Hepatic stellate cell (primary cell): ENCODE data around the gene PLEKHM3.

Experiments used
- DNase-seq: peaks from one replicate; pipeline ENCODE4 v3.0.0; 2011; ENCODE audit warnings: low spot score

The PLEKHM3 gene

GRCh38 chr2:207854484-207855440, 170.6 kb downstream of the PLEKHM3 start:
- DNase-seq = peak; percentile 14

DNA sequence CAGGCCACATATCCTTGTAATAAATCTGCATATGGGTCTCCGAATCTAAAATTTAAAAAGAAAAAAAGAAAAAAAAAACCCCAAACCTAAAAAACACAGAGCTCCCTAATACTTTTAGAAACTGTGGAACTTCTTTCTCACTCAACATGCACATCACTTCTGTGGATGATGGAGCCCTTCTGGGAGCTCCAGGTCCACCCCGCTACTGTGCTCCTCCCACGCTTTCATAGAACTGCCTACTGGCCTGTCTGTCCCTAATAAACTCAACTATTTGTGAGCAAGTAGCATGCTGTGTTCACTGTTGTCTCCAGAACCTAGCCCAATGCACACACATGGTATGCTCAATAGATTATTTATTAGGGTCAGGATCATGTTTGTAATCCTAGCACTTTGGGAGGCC, 172.5 kb downstream of the PLEKHM3 start:
- DNase-seq = no peak

DNA sequence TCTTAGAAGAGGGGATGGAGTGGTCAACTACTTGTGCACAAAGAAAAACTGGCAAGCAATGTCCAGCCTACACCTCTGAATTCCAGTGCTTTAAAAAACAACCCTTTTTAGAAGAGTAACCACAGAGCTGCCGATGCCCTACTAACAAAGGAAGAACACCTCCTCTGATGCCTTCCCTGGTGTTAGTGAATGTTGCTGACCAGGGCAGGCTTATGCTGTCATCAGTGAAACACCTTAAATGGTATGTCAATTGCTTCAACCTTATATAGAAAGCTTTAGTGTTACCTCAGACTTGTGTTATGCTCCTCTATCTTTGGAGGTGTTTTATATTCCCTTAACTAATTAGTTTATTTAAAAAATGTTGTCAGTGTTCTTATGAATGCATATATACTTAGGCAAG, 175.9 kb downstream of the PLEKHM3 start:
- no peak for DNase-seq

GRCh38 chr2:207848545-207848928, 176.8 kb downstream of the PLEKHM3 start:
- no peak for DNase-seq

GRCh38 chr2:207847807-207848544, 177.4 kb downstream of the PLEKHM3 start:
- no peak for DNase-seq

DNA sequence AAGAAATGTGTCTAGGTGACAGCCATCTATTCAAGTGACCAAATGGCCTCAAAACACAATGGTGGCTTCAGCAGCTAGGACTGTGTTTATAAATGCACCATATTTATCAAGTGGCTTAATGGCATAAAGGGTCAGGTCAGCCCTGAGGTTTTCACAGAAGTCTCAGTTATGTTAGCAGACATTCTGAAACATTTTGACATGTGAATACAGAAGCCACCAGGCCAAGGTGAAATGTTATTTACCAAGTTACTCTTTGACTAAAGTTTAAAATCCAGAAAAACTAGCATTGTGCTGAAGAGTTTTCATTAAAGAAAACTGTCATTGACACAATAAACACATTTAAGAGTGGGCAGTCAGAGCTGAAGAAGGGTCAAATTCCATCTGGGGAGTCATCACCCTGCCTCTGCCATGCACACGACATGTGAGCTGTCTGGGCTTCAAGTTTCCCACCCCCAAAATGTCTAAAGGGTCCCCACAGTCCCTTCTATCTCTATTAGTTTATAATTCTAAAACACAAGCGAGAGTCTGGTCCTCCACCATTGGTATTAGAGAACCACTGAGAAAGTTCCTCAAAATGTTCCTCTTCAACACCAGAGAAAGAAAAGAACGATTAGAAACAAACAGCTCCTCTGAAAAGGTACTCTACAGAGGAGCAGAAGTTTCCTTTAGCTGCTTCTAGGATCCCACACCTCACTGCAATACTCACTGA, 178.1 kb downstream of the PLEKHM3 start:
- no peak for DNase-seq

DNA sequence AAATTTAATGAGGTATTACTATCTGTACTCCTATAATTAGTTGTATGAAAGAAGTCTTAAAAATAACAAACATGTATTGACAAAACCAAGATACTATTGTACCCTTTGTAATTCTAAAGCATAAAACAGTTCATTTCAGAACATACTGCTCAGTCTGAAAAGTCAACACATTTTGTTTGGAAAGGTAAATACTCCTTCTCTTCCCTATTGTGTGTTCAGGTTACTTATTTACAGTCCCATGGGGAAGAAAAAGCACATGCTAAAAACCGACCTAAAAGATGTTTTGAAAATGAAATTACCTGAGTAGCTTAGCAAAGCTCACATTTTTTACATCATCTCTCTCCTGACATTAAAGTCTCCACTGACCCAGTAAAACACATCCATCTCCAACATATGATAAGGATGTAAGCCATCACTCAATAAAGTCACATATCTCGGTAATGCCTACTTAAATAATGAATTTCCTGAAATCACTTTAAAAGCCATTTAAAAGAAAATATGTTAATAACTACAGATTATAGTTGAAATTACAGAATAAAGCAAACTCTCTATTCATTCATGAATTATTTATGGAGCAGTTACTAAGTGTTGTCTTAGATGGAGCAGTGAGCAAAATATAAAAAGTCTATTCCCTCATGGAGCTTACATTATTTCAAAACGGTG, 180.0 kb downstream of the PLEKHM3 start:
- DNase-seq = no peak

DNA sequence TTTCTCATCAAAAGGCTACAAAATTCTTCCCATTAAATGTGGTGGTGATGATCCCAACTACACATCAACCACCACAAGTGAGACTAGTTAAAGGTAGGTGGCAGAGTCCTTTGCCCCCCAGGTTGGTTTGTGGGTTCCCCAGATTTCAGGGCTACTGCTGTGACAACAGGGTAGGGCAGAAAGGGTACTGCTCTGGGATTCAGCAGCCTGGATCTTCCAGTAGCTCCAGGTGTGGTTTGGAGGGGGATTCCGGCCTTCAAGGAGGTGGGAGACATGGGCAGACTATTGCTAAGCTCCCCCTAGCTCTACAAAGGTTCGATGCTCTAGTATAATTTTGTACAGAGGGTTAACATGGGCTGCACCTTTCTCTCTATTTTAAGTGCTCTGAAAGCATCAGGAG, 180.7 kb downstream of the PLEKHM3 start:
- DNase-seq = no peak

- DNase-seq = no peak
These were observed 185.2 kb downstream of the PLEKHM3 start for GRCh38 chr2:207840101-207840500.

GRCh38 chr2:207839575-207839974, 185.8 kb downstream of the PLEKHM3 start:
- DNase-seq = no peak

DNA sequence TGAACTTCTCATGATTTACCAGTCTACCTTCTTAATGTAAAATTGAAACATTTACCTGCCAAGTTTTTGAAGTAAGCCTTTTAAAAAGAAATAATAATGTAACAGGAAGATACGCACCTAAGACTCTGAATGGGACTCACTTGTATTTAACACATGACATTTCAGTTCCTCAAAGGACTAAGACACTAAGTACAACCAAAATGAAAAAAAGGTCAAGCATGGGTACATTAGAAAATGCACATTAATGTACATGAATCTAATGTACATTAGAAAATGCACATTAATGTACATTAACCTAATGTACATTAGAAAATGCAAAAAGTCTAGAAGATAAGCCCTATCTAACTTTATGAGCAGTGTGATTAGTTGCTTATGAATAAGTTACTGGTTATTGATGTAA, 186.3 kb downstream of the PLEKHM3 start:
- no peak for DNase-seq

DNA sequence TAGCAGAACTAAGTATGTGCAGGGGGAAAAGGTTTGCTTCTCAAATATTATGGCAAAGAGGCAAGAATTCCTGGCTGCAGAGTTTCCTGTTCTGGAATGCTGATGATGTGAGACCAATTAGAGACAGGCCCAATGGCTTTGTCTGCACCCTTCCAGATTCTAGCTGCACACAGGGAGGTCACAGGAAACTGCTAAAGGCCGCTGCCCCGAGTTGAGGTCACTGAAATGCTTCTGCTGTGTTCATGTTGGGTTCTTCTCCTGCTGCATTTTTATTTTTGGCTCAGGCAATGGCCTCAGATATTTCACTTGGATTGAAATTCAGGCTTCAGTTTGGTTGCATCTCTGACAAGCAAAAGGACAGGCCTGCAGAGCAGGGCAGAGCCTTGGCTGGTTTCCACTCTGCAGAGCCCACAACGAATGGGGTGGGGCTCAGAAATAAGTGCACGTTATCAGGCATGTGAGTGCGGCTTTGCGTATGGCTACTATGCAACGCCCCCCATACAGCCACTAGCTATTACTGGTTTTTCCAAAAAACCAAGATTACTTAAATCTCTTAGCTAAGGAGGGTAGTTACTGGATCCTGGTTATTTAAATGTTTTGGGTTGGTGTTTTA, 188.7 kb downstream of the PLEKHM3 start:
- DNase-seq = no peak

- no peak for DNase-seq
These were observed 189.5 kb downstream of the PLEKHM3 start for GRCh38 chr2:207835805-207836204.

DNA sequence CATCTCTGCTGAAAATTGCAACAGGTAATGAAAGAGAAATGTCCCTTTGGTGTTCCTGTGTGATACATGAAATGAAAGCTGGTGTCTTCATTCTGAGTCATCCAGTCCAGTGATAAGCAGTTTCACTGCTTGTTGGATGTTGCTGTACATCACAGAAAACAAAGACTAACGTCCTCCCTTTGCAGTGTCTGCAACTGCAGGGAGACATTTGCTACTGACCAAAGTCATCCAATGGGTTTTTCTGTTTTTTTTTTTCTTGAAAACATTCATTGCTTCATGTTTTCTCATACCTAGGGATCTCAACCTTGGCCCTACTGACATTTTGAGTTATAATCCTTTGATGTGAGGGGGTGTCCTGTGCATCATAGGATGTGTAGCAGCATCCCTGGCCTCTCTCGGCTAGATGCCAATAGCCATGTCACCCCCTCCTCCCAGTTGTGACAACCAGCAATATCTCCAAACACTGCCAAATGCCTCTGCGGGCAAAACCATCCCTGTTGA, 192.0 kb downstream of the PLEKHM3 start:
- DNase-seq = no peak

- no peak for DNase-seq
These were observed 193.6 kb downstream of the PLEKHM3 start for GRCh38 chr2:207831584-207832248.

DNA sequence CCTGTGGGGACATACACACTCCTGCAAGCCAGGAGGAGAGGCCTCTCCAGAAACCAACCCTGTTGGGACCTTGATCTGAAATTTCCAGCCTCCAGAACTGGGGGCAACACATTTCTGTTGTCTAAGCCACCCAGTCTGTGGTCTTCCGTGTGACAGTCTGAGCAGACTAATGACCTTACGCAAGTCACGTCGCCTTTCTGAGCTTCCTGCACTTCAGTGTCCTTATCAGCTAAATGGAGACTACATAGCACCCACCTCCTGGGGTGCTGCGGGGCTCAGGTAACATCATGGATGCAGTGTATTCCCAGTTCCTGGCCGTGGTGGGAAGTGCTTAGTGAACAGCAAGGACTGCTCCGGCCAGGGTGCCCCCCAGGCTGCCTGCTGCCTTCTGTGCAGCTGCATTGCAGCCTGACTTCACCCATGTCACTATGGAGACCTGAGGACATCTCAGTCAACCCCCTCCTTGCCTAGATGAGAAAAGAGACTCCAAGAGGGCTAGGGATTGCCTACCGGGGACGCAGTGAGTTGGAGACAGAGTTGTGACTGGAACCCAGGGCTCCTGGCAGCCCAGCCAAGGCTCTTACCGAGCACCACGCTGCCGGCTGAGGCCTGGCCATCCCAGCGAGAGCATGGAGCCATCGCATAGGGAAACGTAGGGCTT, 194.4 kb downstream of the PLEKHM3 start:
- DNase-seq = no peak

DNA sequence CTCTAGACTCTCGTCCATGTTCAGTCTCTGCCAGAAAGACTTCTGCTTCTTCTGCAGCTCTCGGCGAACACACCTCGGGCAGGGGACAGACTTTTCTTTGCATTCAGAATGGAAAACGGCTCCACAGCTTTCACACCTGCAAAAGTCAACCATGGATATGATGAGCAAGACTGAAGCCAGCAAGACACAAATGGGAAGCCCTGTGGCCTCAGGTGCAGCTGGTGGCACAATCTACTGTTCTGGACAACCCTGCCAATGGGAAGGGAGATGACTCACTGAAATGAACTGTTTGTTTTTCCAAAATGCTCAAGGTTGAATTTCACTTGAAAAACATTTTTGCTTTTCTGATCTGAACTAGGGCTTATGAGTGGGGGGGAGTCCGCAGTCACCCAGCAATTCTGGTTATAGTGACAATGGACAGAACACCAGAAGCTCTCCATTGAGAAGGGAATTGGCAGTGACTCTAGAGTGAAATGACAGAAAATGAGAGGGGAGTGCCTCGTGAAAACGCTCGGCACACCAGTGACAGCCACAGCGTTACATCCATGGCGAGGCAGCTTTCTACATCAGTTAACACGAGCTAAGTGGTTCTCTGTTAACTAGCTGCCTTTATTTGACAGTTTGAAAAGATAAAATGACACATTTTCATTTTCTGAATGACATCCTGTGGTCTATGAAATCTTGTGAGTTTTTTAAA, 196.8 kb downstream of the PLEKHM3 start:
- DNase-seq = no peak

DNA sequence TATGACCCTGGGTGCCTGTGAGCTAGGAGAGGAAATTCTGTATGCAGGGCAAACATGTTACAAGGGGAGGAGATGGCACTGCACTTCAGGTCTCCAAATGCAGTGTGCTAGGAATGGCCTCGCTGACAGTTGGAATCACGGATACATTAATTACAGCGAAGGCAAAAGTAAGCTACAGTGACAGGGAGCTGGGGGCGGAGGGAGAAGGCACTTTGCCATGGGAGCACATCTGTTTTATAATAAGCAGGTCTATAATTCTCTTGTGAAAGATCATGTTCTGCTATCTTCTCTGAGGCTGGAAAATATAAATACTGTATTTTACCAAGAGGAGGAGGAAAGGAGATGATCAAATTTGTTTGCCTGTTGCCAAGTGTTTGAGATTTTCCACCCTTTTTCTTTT, 199.3 kb downstream of the PLEKHM3 start:
- DNase-seq = no peak

GRCh38 chr2:207825045-207825954, 200.0 kb downstream of the PLEKHM3 start:
- DNase-seq = no peak
